Adrenal gland (tissue), 5 donors: ENCODE data around the gene KRTAP4-2.

Source experiments
- POLR2A ChIP-seq, 2 donors: fragments of 450-650 bp; IDR thresholded peaks; one replicate each; pipeline ENCODE4 v1.6.1; 2017; ENCODE audit warnings: antibody characterized with exemption in 2 of 2, mild to moderate bottlenecking in 2 of 2, moderate library complexity in 1 of 2
- TF ChIP-seq, protein P1 (sequence below), 6 experiments: fragments of 450-650 bp in 4 of 6; fragments of 200-600 bp in 2 of 6; sonication (generic) in 1 of 6; IDR thresholded peaks; 1 replicate in 5 of 6; 2 replicates in 1 of 6; pipeline versions ENCODE4 v1.5.1 to v1.8.0; 2016 to 2021; ENCODE audit warnings: antibody characterized with exemption in 6 of 6, mild to moderate bottlenecking in 2 of 6, moderate library complexity in 1 of 6
- donor health status: DM: no; HTN: no; CAD: no.

DNA sequence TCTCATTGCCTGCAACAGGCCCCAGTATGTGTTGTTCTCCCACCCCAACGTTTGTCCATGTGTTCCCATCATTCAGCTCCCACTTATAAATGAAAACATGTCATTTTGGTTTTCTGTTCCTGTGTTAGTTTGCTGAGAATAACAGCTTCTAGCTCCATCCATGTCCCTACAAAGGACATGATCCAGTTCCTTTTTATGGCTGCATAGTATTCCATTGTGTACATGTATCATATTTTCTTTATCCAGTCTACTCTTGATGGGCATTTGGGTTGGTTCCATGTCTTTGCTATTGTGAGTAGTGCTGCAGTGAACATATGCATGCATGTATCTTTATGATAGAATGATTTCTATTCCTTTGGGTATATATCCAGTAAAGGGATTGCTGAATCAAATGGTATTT lies 37.7 kb upstream of the KRTAP4-2 start:
- no peak for TF ChIP-seq POLR2A (IDR thresholded peaks at IDR 0.05)
- TF ChIP-seq, protein P1, sequence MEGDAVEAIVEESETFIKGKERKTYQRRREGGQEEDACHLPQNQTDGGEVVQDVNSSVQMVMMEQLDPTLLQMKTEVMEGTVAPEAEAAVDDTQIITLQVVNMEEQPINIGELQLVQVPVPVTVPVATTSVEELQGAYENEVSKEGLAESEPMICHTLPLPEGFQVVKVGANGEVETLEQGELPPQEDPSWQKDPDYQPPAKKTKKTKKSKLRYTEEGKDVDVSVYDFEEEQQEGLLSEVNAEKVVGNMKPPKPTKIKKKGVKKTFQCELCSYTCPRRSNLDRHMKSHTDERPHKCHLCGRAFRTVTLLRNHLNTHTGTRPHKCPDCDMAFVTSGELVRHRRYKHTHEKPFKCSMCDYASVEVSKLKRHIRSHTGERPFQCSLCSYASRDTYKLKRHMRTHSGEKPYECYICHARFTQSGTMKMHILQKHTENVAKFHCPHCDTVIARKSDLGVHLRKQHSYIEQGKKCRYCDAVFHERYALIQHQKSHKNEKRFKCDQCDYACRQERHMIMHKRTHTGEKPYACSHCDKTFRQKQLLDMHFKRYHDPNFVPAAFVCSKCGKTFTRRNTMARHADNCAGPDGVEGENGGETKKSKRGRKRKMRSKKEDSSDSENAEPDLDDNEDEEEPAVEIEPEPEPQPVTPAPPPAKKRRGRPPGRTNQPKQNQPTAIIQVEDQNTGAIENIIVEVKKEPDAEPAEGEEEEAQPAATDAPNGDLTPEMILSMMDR (IDR thresholded peaks at IDR 0.05), result no peak
